Fibroblast of pulmonary artery (primary cell): Measurements from ENCODE around the gene TP73.

Source experiments
- DNase-seq: peaks from one replicate; pipeline ENCODE4 v3.0.0-alpha.2; 2010; ENCODE audit warnings: low read depth
- H3K4me3 ChIP-seq: replicated peaks from 2 replicates; pipeline ENCODE4 v1.5.1; 2011; ENCODE audit warnings: low read depth, mild to moderate bottlenecking, control low read depth, low read length, moderate library complexity
- CTCF ChIP-seq: IDR thresholded peaks from 2 replicates; pipeline ENCODE4 v1.5.1; 2011; ENCODE audit warnings: mild to moderate bottlenecking, control low read depth, low read length, inconsistent platforms; ENCODE audit errors: missing control alignments

Gene TP73

GRCh38 chr1:3675436-3675835 is 23.1 kb downstream of the TP73 start:
- TF ChIP-seq CTCF: no peak
- no peak for DNase-seq

GRCh38 chr1:3676581-3677470 is 24.5 kb downstream of the TP73 start:
- TF ChIP-seq CTCF: no peak
- no peak for DNase-seq
- H3K4me3 ChIP-seq: no peak overlapping the region

More at GRCh38 chr1:3675436-3675835, 23.1 kb downstream of the TP73 start:
- no peak overlapping the region for H3K4me3 ChIP-seq

- no peak for DNase-seq
- no peak overlapping the region for H3K4me3 ChIP-seq
- TF ChIP-seq CTCF: no peak
Measured at GRCh38 chr1:3677484-3677883, 25.2 kb downstream of the TP73 start.

GRCh38 chr1:3678361-3679097 is 26.2 kb downstream of the TP73 start:
- no peak for DNase-seq
- no peak overlapping the region for H3K4me3 ChIP-seq
- no peak for TF ChIP-seq CTCF

- TF ChIP-seq CTCF: no peak
- H3K4me3 ChIP-seq: no peak overlapping the region
- no peak for DNase-seq
Measured at GRCh38 chr1:3679098-3679555, 26.8 kb downstream of the TP73 start.

- TF ChIP-seq CTCF: no peak
- no peak for DNase-seq
- no peak overlapping the region for H3K4me3 ChIP-seq
Measured at GRCh38 chr1:3679799-3680453, 27.6 kb downstream of the TP73 start.
